ENCODE results near the gene HELZ.

GRCh38 chr17:67055041-67055443 lies 190.0 kb downstream of the HELZ start:
- TF ChIP-seq CTCF (IDR thresholded peaks at IDR 0.05; ENCODE audit: poor library complexity) (no peak), EZH2 (IDR thresholded peaks at IDR 0.05; ENCODE audit: borderline replicate concordance) (no peak)
